Measurements from ENCODE around the gene CTNNAL1. TPM values are rescaled to one million over a fixed set of nuclear protein-coding genes. Genes with fewer than 3 reads are reported as not detected.

Gene CTNNAL1
- total and polyA plus RNA-seq, 2 of the 8 experiments (the other 6 are each of a cell fraction or from before 2014, with no cell fraction given), result 23.2 to 66.1 TPM

DNA sequence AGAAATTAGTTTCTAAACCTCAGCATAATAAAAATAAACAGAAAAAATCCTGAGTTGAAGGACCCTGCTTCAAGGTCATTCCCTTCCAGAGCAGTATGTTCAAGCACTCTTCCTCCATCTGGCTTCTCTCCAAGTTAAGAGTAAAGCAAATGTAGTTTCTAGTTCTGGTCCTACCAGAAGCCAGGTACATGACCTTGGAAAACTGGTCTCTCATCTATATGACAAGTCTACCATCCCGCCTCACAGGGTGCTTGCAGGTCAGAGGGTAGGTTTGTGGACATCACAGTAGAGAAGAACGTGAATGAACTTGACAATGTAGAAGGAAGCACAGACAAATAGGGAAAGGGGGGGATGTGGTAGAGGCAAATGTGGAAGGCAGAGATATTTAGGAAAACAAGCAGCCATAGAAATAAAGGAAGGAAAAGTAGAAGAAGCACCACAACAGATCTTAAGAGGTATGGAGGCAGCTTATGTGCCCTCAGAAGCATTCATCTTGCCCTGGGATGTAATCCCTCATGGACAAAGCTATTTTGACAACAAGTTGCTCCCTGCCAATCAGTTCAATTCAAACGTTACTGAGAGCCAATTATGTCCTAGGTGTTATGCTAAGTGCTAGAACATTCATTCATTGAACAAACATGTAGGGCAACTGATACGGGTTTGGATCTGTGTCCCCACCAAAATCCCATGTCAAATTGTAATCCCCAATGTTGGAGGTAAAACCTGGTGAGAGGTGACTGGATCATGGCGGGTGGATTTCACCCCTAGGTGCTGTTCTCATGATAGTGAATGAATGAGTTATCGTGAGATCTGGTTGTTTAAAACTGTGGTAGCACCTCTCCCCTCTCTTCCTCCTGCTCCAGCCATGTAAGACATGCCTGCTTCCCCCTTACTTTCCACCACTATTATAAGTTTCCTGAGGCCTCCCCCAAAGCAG lies 23.7 kb upstream of the CTNNAL1 start (continued):
- TF ChIP-seq SRF (IDR thresholded peaks at IDR 0.05; ENCODE audit: low read depth, low read length) (no peak), GTF2F1 (IDR thresholded peaks at IDR 0.05; ENCODE audit: borderline replicate concordance, low read depth, low read length) (no peak)
